ENCODE results near the gene DOCK3. TPM values are rescaled to one million over a fixed set of nuclear protein-coding genes. Genes with fewer than 3 reads are reported as not detected.

Gene DOCK3
- total and polyA plus RNA-seq, 2 donors (not counting 3 experiments of a cell fraction or from before 2014, with no cell fraction given), result 0.08 to 0.13 TPM

DNA sequence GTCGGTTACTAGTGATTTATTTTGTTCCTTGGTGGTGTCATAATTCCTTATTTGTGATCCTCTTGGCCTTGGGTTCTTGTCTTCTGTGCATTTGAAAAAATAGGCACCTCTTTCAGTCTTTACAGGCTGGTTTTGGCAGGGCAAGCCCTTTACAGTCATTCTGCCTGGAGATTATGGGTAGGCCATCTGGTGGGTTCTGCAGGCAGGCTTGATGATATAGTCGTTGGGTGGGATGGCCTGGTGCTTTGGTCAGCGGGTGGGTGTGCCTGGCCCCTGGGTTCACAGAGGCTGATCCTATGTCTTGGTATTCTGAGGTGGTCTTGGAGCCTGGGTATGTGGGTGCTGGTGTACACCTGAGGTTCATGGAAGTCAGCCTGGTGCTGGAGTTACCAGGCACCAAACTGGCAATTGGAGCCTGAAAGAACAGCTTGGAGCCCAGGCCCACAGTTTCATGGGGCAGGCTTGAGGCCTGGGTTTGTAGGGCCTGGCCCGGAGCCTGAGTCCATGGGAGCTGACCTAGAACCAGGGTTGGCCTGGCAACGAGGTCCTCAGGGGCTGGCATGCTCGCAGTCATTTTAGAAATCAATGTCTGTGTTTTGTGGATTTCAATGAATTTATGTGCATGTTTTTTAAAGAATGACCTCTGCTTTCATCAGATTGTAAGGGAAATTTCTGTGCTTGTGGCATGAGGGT lies 63.3 kb downstream of the DOCK3 start:
- FAIRE-seq, result no peak

DNA sequence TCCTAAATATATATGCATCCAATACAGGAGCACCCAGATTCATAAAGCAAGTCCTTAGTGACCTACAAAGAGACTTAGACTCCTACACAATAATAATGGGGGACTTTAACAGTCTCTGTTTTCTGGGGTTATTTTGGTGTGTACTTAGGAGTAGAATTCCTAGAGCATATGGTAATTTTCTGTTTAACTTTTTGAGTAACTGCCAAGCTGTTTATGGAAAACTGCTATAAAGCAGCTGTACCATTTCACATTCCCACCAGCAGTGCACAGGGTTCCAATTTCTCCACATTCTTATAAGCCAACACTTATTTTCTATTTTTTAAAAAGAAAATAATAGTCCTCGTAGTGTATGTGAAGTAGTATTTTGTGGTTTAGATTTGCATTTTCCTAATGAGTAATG lies 68.9 kb downstream of the DOCK3 start:
- Histone ChIP-seq H3K4me1 (ENCODE audit: control insufficient read depth, extremely low read depth, insufficient read depth, low read length) (no peaks in the 10 kb centered on the region), H3K4me2 (ENCODE audit: insufficient read depth, low read length) (no peak overlapping the region), H3K36me3 (ENCODE audit: control insufficient read depth in 2 of 2, extremely low read depth in 1 of 2, insufficient read depth in 2 of 2, low read length in 2 of 2) (no peaks in the 10 kb centered on the region), H3K9ac (replicated peaks; ENCODE audit: extremely low read depth, insufficient read depth, low read length) (no peak overlapping the region), H3K9me1 (replicated peaks; ENCODE audit: control insufficient read depth, extremely low read depth, insufficient read depth, low read length) (no peaks in the 10 kb centered on the region), H3K79me2 (ENCODE audit: control insufficient read depth, insufficient read depth, low read length) (no peaks in the 10 kb centered on the region), H3K27ac (ENCODE audit: insufficient read depth, low read depth, low read length) (no peak overlapping the region), H3K9me3 (replicated peaks; ENCODE audit: control insufficient read depth, insufficient read depth, low read length) (no peaks in the 10 kb centered on the region), H4K20me1 (replicated peaks; ENCODE audit: control insufficient read depth, extremely low read depth, insufficient read depth, low read length) (no peaks in the 10 kb centered on the region), H3K27me3 (ENCODE audit: control insufficient read depth in 2 of 2, insufficient read depth in 2 of 2, low read length in 2 of 2) (no peaks in the 10 kb centered on the region), H3K4me3 (replicated peaks in 1 of 3; ENCODE audit: insufficient read depth in 1 of 3, low read depth in 1 of 3, low read length in 3 of 3) (no peak overlapping the region), H2AFZ (ENCODE audit: low read depth, low read length) (no peak overlapping the region)
- CTCF ChIA-PET, result no interaction called here
- no TSS peak for BruUV-seq (replicated peaks)
- DNase-seq (ENCODE audit: low read depth, low spot score) (no peak), FAIRE-seq (no peak)
- TF ChIP-seq GATA2 (IDR thresholded peaks at IDR 0.05; ENCODE audit: insufficient read depth, insufficient read length, low read depth, low read length) (no peak), JUN (IDR thresholded peaks at IDR 0.05; ENCODE audit: borderline replicate concordance, insufficient read depth, insufficient read length, low read depth) (no peak), FOS (IDR thresholded peaks at IDR 0.05; ENCODE audit: borderline replicate concordance, insufficient read depth, low read length) (no peak), POLR2A (IDR thresholded peaks at IDR 0.05; ENCODE audit: low read depth, low read length) (no peak), POLR2AphosphoS5 (IDR thresholded peaks at IDR 0.05; ENCODE audit: insufficient read depth, low read depth, low read length) (no peak), EZH2 (IDR thresholded peaks at IDR 0.05; ENCODE audit: borderline replicate concordance, low read depth, low read length, severe bottlenecking) (no peak)
- TF ChIP-seq, protein P1, sequence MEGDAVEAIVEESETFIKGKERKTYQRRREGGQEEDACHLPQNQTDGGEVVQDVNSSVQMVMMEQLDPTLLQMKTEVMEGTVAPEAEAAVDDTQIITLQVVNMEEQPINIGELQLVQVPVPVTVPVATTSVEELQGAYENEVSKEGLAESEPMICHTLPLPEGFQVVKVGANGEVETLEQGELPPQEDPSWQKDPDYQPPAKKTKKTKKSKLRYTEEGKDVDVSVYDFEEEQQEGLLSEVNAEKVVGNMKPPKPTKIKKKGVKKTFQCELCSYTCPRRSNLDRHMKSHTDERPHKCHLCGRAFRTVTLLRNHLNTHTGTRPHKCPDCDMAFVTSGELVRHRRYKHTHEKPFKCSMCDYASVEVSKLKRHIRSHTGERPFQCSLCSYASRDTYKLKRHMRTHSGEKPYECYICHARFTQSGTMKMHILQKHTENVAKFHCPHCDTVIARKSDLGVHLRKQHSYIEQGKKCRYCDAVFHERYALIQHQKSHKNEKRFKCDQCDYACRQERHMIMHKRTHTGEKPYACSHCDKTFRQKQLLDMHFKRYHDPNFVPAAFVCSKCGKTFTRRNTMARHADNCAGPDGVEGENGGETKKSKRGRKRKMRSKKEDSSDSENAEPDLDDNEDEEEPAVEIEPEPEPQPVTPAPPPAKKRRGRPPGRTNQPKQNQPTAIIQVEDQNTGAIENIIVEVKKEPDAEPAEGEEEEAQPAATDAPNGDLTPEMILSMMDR (IDR thresholded peaks at IDR 0.05; ENCODE audit: extremely low read depth in 1 of 2, insufficient read depth in 1 of 2, low read depth in 1 of 2, low read length in 2 of 2), result no peak
- TF ChIP-seq, protein P2, sequence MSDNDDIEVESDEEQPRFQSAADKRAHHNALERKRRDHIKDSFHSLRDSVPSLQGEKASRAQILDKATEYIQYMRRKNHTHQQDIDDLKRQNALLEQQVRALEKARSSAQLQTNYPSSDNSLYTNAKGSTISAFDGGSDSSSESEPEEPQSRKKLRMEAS (IDR thresholded peaks at IDR 0.05; ENCODE audit: insufficient read depth, insufficient read length), result no peak
- intact Hi-C loops (cut with micrococcal nuclease), result no loop called here
- POLR2A ChIA-PET, result no interaction called here
- dilution Hi-C loops (cut with MboI; ENCODE audit: extremely low pct_ligation_motif_present, low sequenced_read_pairs), result no loop called here

More for the DNA sequence above, 63.3 kb downstream of the DOCK3 start:
- no peaks in the 10 kb centered on the region for H3K9me1 ChIP-seq (replicated peaks; ENCODE audit: control insufficient read depth, extremely low read depth, insufficient read depth, low read length)
- no peak overlapping the region for H3K27ac ChIP-seq (ENCODE audit: insufficient read depth, low read depth, low read length)
- H3K4me2 ChIP-seq (ENCODE audit: insufficient read depth, low read length), result no peak overlapping the region
- no peaks in the 10 kb centered on the region for H4K20me1 ChIP-seq (replicated peaks; ENCODE audit: control insufficient read depth, extremely low read depth, insufficient read depth, low read length)
- dilution Hi-C loops (cut with MboI; ENCODE audit: extremely low pct_ligation_motif_present, low sequenced_read_pairs), result no loop called here
- H3K9ac ChIP-seq (replicated peaks; ENCODE audit: extremely low read depth, insufficient read depth, low read length), result no peak overlapping the region
- no peak for TF ChIP-seq JUN (IDR thresholded peaks at IDR 0.05; ENCODE audit: borderline replicate concordance, insufficient read depth, insufficient read length, low read depth)
- ChIA-PET CTCF (no interaction called here), POLR2A (no interaction called here)
- intact Hi-C loops (cut with micrococcal nuclease), result no loop called here
- no TSS peak for BruUV-seq (replicated peaks)
- H3K79me2 ChIP-seq (ENCODE audit: control insufficient read depth, insufficient read depth, low read length), result no peaks in the 10 kb centered on the region
- no peak overlapping the region for H2AFZ ChIP-seq (ENCODE audit: low read depth, low read length)
- H3K27me3 ChIP-seq (ENCODE audit: control insufficient read depth in 2 of 2, insufficient read depth in 2 of 2, low read length in 2 of 2), result no peaks in the 10 kb centered on the region
- H3K4me1 ChIP-seq (ENCODE audit: control insufficient read depth, extremely low read depth, insufficient read depth, low read length), result no peaks in the 10 kb centered on the region
- no peak for DNase-seq (ENCODE audit: low read depth, low spot score)
- no peaks in the 10 kb centered on the region for H3K9me3 ChIP-seq (replicated peaks; ENCODE audit: control insufficient read depth, insufficient read depth, low read length)
- H3K36me3 ChIP-seq (ENCODE audit: control insufficient read depth in 2 of 2, extremely low read depth in 1 of 2, insufficient read depth in 2 of 2, low read length in 2 of 2), result no peaks in the 10 kb centered on the region
- H3K4me3 ChIP-seq (replicated peaks in 1 of 3; ENCODE audit: insufficient read depth in 1 of 3, low read depth in 1 of 3, low read length in 3 of 3), result no peak overlapping the region

Data from endothelial cell of umbilical vein (primary cell).